GM18867 (cell line): Measurements from ENCODE around the gene ARHGAP5.

Source experiments
- ATAC-seq: cut with Tn5 transposase; IDR thresholded peaks from one replicate; pipeline ENCODE4 v1.9.1; 2021; ENCODE audit warnings: mild to moderate bottlenecking, moderate library complexity; ENCODE audit not compliant: unreplicated experiment

Gene ARHGAP5

GRCh38 chr14:32206552-32206951, 129.4 kb downstream of the ARHGAP5 start:
- ATAC-seq: no peak

- no peak for ATAC-seq
These were observed 131.4 kb downstream of the ARHGAP5 start for GRCh38 chr14:32208490-32208889.
